ENCODE measurements around the gene KRT17.
"Not testable (repeated sequence)": the region's sequence is repeated elsewhere in the genome, so short reads cannot be mapped to it uniquely, and the experiment has no call there.

KRT17 gene

DNA sequence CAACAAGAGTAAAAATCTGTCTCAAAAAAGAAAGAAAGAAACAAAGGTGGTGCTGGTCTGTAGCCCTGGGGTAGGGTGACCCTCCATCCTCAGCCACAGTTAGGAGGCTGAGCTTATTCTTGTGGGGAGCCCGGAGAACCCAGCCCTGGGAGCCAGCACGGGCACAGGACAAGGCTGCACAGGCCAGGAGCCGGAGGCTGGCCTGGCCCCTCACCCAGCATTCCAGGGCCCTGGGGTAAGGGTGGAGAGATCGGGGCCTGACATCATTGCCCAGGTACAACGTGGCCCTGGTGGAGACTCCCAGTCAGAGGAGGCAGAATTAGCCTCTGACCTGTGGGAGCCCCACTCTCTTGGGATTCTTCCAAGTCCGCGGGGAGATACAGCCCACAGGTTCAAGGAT lies 10.3 kb upstream of the KRT17 start:
- no peak for DNase-seq (ENCODE audit: low read depth, low spot score)

GRCh38 chr17:41633556-41634199 lies 9.3 kb upstream of the KRT17 start:
- no peak for DNase-seq (ENCODE audit: low read depth, low spot score)

GRCh38 chr17:41632482-41633105 lies 8.2 kb upstream of the KRT17 start:
- DNase-seq (ENCODE audit: low read depth, low spot score): no peak

GRCh38 chr17:41631898-41632285 lies 7.5 kb upstream of the KRT17 start:
- no peak for DNase-seq (ENCODE audit: low read depth, low spot score)

GRCh38 chr17:41631025-41631897 lies 6.9 kb upstream of the KRT17 start:
- no peak for DNase-seq (ENCODE audit: low read depth, low spot score)

GRCh38 chr17:41629826-41630670 lies 5.7 kb upstream of the KRT17 start:
- DNase-seq (ENCODE audit: low read depth, low spot score): no peak

GRCh38 chr17:41629316-41629715 lies 4.9 kb upstream of the KRT17 start:
- no peak for DNase-seq (ENCODE audit: low read depth, low spot score)

- not testable (repeated sequence) for DNase-seq (ENCODE audit: low read depth, low spot score)
Measured at GRCh38 chr17:41628621-41629255, 4.4 kb upstream of the KRT17 start.

GRCh38 chr17:41628073-41628370 lies 3.6 kb upstream of the KRT17 start:
- DNase-seq (ENCODE audit: low read depth, low spot score): not testable (repeated sequence)

DNA sequence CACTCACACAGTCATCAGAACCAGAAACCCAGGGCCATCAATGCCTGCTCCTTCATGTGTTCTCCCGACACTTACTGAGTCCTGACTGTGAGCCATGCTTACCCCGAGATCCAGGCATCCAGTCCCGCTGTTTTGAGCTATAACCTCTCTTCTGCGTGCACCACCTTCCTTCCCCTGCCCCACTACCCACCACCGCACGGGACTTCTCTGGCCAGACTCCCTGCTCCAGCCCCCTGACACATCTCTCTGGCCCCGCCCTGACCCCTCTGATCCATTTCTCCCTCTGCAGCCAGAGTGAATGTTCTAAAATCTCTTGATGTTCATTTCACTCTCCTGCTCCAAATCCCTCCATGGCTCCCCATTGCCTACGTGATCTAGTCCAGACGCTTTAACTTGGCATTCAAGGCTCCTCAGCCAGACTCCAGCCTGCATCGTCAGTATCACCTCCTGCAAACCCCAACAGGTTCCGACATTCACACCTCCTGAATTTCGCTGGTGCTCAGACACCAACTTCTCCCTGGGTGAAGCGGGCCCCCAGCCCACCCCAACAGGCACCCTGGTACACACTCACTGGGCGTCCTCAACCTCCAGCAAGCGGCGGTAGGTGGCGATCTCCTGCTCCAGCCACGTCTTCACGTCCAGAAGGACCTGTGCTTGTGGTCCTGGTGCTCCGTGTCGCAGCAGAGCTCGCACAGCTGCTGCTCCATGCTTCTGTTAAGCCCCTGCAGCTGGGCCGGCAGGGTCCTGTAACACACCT lies 3.1 kb upstream of the KRT17 start:
- DNase-seq (ENCODE audit: low read depth, low spot score): no peak

GRCh38 chr17:41626914-41627295 lies 2.5 kb upstream of the KRT17 start:
- DNase-seq (ENCODE audit: low read depth, low spot score): not testable (repeated sequence)

DNA sequence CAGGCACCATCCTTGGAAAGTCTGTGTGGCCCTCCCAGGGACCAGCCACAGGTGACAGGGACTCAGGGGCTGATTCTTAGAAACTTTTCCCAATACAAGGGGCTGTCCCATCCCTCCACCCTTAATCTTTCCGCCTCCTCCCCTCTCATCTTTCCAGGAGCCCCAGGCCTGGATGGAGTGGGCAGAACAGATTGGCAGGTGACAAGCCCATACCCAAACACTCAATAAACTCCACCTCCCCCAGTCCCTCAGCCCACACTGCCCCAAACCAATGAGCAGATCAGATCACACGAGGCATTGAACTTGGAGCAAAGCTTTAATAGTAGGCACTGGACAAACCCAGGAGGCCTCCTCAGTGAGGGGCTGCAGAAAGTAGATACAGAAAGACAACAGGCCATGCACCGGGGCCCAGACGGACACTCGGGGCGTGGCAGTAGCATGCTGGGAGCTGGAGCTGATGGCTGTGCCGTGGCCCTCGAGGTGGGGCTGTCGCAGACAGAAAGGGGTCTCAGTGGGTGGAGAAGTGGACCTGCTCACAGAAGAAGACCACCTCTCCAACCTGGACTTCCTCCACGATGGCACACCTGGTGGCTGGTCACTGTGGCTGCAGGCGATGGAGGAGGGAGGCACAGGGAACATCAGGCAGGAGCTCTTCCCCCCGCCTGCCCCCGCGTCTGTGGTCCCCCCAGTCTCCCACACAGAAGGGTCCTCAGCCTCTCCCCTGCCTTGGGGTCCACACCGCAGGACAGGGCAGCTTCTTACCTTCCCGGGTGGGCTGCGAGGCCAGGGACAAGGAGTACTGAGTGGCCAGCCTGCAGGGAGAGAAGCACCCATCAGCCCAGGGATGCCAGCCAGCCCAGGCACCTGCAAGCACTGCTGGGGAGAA lies 1.9 kb upstream of the KRT17 start:
- not testable (repeated sequence) for DNase-seq (ENCODE audit: low read depth, low spot score)

DNA sequence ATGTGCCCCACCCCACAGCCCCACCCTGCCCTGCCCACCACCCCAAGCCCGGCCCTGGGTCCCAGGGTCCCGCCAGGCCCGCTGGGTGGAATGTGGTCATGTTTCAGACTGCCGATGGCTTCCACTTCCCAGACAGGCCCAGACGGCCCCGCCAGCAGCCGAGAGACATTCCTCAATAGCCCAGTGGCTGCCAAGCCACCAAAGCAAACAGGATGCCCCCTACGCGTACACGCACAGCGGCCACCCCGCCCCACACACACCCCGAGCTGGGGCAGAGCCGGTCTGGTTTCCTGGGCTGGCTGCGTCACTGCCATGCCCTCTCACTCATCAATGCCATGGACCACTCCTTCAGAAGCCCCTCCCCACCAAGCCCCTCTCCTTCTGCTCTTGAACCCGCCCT lies 1.2 kb upstream of the KRT17 start:
- DNase-seq (ENCODE audit: low read depth, low spot score): no peak

DNA sequence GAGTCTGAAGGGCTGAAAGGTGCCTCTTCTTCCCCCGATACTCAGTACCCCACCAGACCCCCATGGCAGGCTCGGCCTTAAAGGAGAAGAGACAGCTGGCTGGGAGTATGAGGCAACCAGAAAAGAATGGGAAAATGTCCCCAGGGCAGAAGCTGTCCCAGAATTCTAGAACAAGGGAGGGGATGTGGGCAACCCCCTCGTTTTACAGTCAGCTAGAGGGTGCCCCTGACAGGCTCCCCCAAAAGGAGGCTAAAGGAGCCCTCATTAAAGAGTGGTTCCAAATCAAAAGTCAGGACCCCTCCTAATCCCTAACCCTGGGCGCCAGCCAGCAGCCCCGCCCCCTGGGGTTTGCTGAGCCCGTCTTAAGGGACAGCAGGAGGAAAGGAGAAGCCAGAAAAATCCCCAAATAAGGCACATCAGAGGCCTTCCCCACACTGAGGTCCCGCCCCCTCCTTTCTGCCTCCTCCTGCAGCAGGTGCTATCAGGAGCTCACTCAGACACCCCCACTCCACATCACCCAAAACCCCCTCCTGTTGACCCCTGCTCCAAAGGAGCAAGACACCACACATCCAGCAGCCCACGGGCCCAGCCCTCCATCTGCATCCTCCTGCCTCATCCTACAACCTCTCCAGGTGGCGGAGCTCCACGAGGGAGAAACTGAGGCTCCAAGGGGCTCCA lies 1.1 kb downstream of the KRT17 start:
- not testable (repeated sequence) for DNase-seq (ENCODE audit: low read depth, low spot score)

DNA sequence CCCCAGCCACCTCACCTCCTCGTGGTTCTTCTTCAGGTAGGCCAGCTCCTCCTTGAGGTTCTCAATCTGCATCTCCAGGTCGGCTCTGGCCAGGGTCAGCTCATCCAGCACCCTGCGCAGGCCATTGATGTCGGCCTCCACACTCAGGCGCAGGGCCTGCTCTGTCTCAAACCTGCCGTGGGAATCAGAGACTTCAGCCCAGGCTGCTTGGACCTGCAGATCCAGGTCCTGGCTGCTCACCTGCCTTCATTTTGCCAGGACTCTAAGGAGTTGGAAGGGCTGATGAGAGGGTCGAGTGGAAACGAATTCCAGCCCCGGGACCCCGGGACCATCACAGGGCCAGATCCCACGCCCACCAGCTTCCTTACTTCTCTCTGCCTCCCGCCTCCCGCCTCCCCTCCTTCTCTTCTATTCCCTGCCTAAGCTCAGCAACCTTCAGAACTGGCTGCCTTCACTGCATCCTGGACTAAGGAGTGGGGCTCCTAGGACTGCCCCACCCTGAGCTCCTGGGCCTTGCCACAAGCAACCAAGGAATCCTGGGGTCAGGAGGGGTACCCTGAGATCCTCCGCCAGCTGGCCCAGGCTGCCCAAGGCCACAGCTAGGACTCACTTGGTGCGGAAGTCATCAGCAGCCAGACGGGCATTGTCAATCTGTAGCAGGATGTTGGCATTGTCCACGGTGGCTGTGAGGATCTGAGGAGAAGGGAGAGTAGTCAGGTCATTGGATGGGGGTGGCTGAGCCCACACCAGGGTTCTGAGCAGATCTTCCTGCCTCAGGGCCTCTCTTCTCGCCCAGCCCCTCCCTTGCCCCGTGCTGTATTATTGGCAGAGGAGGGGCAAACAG lies 1.8 kb downstream of the KRT17 start:
- DNase-seq (ENCODE audit: low read depth, low spot score): not testable (repeated sequence)

DNA sequence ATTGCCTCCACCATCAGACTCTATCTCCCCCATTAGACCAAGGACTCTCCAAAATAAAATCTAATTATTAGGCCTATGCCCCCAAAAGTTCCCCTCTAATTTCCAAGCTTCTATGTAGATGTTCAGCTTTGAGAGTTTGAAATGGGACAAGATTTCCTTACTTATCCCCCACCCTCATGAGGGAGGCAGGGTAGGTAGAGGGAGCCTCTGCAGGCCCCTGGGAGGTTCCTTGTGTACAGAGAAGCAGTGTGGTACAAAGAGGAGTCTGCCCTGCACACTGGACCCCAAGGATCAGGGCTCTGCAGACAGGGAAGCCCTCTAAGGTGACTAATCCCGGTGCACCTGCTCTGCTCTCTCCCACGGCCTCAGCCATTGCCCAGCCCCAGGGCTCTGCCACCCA lies 2.5 kb downstream of the KRT17 start:
- DNase-seq (ENCODE audit: low read depth, low spot score): no peak

DNA sequence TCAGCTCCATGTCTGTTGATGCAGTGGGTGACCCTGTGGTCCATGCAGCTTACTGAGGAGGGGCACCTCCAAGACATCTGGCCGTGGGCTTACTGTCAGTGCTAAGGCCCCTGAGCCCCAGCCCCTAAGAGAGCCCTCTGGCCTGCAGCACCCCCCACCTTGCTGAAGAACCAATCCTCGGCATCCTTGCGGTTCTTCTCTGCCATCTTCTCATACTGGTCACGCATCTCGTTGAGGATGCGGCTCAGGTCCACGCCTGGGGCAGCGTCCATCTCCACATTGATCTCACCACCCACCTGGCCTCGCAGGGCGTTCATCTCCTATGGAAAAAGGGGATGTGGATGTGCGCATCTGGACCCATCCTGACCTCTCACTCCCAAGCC lies 2.9 kb downstream of the KRT17 start:
- DNase-seq (ENCODE audit: low read depth, low spot score): not testable (repeated sequence)

Measured in activated CD4-positive, CD25-positive, alpha-beta regulatory T cell treated with anti-CD3 and anti-CD28 coated beads, Interleukin-2, amount 50 U/mL, for 16 hours (primary cell).